HepG2 (cell line): ENCODE measurements around the gene SBNO2. TPM values are rescaled to one million over a fixed set of nuclear protein-coding genes. Genes with fewer than 3 reads are reported as not detected.

Source experiments
- GFI1 ChIP-seq: sonication (generic); formaldehyde crosslinking; IDR thresholded peaks from 2 replicates; pipeline ENCODE4 v1.5.0; 2020; ENCODE audit warnings: missing genetic modification reagents, mild to moderate bottlenecking, borderline replicate concordance
- HDAC2 ChIP-seq: sonication (generic); formaldehyde crosslinking; IDR thresholded peaks from 2 replicates; pipeline ENCODE4 v1.4.0; 2020; ENCODE audit warnings: missing genetic modification reagents
- THAP11 ChIP-seq: IDR thresholded peaks from 2 replicates; pipeline ENCODE4 v1.6.1; 2016; ENCODE audit warnings: missing biosample characterization, missing genetic modification reagents
- ZNF724P ChIP-seq: sonication (generic); formaldehyde crosslinking; IDR thresholded peaks from 2 replicates; pipeline ENCODE4 v1.8.0; 2022; ENCODE audit warnings: missing genetic modification reagents, borderline replicate concordance
- ZNF772 ChIP-seq: sonication (generic); formaldehyde crosslinking; IDR thresholded peaks from 2 replicates; pipeline ENCODE4 v1.5.0; 2020; ENCODE audit warnings: mild to moderate bottlenecking, missing genetic modification reagents
- ZNF792 ChIP-seq: IDR thresholded peaks from 2 replicates; pipeline ENCODE4 v1.6.1; 2016
- ZNF883 ChIP-seq: sonication (generic); formaldehyde crosslinking; IDR thresholded peaks from 2 replicates; pipeline ENCODE4 v1.5.1; 2020; ENCODE audit warnings: mild to moderate bottlenecking, missing genetic modification reagents; ENCODE audit errors: not compliant biosample characterization
- polyA plus RNA-seq, 8 experiments: library from polyadenylated mRNA; depleted of rRNA in 3 of 8; stranded (reverse) in 7 of 8; unstranded in 1 of 8; fragments of >200 nt; fragmentation: Illumina TruSeq in 4 of 8; extraction: Trizol in 4 of 8; gene quantifications; 2 replicates each; pipeline versions ENCODE4 v1.2.1 to v1.2.3, GENCODE V29; 2011 to 2016; ENCODE audit warnings: low read depth in 4 of 8, missing spikeins in 1 of 8, mixed read lengths in 1 of 8; ENCODE audit not compliant: insufficient read depth in 1 of 8
- total RNA-seq, 5 experiments: library from RNA; depleted of rRNA; stranded (reverse); fragments of >200 nt; fragmentation: Illumina TruSeq; extraction: Trizol; gene quantifications; 2 replicates each; pipeline ENCODE4 v1.2.3, GENCODE V29; 2016; ENCODE audit warnings: low read depth in 1 of 5
- TF ChIP-seq, protein P1 (sequence below), 2 experiments: fragments of 450-650 bp in 1 of 2; sonication (generic) in 1 of 2; formaldehyde crosslinking in 1 of 2; IDR thresholded peaks; 2 replicates each; pipeline versions ENCODE4 v1.6.1 to v1.8.0; 2016 to 2022; ENCODE audit warnings: antibody characterized with exemption in 1 of 2, mild to moderate bottlenecking in 1 of 2, missing genetic modification reagents in 1 of 2
- TF ChIP-seq, protein P2 (sequence below): IDR thresholded peaks from 2 replicates; pipeline ENCODE4 v1.4.0; 2020; ENCODE audit warnings: mild to moderate bottlenecking, missing genetic modification reagents
- TF ChIP-seq, protein P3 (sequence below): sonication (generic); formaldehyde crosslinking; IDR thresholded peaks from 2 replicates; pipeline ENCODE4 v1.4.0; 2020; ENCODE audit warnings: missing genetic modification reagents

The SBNO2 gene
- total and polyA plus RNA-seq, 2 of the 13 experiments (the other 11 are each of a cell fraction or from before 2014, with no cell fraction given), result 8.6 to 10.4 TPM

DNA sequence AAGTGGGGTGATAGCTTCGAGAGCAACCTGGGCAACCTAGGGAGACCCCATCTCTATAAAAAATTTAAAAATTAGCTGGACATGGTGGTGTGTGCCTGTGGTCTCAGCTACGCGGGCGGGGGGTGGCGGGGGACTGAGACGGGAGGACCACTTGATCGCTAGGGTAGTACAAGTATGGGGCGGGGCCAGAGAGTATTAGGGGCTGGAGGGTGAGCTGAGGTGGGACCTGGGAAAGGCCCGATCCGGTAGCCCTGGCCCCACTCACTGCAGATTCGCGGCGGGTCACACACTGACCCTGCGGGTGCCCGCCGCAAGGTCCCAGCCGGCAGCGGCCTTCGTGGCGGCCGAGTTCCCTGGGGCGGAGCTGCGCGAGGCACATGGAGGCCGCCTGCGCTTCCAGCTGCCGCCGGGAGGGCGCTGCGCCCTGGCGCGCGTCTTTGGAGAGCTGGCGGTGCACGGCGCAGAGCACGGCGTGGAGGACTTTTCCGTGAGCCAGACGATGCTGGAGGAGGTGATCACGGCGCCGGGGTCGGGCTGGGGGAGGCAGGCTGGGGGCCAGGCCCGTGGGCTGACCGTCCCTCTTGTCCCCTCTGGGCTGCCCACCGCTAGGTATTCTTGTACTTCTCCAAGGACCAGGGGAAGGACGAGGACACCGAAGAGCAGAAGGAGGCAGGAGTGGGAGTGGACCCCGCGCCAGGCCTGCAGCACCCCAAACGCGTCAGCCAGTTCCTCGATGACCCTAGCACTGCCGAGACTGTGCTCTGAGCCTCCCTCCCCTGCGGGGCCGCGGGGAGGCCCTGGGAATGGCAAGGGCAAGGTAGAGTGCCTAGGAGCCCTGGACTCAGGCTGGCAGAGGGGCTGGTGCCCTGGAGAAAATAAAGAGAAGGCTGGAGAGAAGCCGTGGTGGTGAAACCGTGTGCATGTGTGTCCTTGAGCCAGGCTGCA lies 109.1 kb downstream of the SBNO2 start (continued):
- TF ChIP-seq, protein P1, sequence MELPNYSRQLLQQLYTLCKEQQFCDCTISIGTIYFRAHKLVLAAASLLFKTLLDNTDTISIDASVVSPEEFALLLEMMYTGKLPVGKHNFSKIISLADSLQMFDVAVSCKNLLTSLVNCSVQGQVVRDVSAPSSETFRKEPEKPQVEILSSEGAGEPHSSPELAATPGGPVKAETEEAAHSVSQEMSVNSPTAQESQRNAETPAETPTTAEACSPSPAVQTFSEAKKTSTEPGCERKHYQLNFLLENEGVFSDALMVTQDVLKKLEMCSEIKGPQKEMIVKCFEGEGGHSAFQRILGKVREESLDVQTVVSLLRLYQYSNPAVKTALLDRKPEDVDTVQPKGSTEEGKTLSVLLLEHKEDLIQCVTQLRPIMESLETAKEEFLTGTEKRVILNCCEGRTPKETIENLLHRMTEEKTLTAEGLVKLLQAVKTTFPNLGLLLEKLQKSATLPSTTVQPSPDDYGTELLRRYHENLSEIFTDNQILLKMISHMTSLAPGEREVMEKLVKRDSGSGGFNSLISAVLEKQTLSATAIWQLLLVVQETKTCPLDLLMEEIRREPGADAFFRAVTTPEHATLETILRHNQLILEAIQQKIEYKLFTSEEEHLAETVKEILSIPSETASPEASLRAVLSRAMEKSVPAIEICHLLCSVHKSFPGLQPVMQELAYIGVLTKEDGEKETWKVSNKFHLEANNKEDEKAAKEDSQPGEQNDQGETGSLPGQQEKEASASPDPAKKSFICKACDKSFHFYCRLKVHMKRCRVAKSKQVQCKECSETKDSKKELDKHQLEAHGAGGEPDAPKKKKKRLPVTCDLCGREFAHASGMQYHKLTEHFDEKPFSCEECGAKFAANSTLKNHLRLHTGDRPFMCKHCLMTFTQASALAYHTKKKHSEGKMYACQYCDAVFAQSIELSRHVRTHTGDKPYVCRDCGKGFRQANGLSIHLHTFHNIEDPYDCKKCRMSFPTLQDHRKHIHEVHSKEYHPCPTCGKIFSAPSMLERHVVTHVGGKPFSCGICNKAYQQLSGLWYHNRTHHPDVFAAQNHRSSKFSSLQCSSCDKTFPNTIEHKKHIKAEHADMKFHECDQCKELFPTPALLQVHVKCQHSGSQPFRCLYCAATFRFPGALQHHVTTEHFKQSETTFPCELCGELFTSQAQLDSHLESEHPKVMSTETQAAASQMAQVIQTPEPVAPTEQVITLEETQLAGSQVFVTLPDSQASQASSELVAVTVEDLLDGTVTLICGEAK (IDR thresholded peaks at IDR 0.05), result no peak
- TF ChIP-seq, protein P1 (CRISPR knock-in tag; IDR thresholded peaks at IDR 0.05), result peak; percentile 56; the same call in 1 of the 2 replicates
- peak; percentile 40; the same call in 1 of the 2 replicates for TF ChIP-seq HDAC2 (CRISPR knock-in tag)
- no peak for TF ChIP-seq GFI1
- peak; percentile 63 for TF ChIP-seq ZNF883 (CRISPR knock-in tag)
- TF ChIP-seq ZNF792 (CRISPR knock-in tag), result no peak
- peak; percentile 28; the same call in 1 of the 2 replicates for TF ChIP-seq THAP11 (CRISPR knock-in tag)
- TF ChIP-seq, protein P2, sequence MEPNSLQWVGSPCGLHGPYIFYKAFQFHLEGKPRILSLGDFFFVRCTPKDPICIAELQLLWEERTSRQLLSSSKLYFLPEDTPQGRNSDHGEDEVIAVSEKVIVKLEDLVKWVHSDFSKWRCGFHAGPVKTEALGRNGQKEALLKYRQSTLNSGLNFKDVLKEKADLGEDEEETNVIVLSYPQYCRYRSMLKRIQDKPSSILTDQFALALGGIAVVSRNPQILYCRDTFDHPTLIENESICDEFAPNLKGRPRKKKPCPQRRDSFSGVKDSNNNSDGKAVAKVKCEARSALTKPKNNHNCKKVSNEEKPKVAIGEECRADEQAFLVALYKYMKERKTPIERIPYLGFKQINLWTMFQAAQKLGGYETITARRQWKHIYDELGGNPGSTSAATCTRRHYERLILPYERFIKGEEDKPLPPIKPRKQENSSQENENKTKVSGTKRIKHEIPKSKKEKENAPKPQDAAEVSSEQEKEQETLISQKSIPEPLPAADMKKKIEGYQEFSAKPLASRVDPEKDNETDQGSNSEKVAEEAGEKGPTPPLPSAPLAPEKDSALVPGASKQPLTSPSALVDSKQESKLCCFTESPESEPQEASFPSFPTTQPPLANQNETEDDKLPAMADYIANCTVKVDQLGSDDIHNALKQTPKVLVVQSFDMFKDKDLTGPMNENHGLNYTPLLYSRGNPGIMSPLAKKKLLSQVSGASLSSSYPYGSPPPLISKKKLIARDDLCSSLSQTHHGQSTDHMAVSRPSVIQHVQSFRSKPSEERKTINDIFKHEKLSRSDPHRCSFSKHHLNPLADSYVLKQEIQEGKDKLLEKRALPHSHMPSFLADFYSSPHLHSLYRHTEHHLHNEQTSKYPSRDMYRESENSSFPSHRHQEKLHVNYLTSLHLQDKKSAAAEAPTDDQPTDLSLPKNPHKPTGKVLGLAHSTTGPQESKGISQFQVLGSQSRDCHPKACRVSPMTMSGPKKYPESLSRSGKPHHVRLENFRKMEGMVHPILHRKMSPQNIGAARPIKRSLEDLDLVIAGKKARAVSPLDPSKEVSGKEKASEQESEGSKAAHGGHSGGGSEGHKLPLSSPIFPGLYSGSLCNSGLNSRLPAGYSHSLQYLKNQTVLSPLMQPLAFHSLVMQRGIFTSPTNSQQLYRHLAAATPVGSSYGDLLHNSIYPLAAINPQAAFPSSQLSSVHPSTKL (CRISPR knock-in tag), result peak; percentile 37; the same call in 1 of the 2 replicates
- TF ChIP-seq, protein P3, sequence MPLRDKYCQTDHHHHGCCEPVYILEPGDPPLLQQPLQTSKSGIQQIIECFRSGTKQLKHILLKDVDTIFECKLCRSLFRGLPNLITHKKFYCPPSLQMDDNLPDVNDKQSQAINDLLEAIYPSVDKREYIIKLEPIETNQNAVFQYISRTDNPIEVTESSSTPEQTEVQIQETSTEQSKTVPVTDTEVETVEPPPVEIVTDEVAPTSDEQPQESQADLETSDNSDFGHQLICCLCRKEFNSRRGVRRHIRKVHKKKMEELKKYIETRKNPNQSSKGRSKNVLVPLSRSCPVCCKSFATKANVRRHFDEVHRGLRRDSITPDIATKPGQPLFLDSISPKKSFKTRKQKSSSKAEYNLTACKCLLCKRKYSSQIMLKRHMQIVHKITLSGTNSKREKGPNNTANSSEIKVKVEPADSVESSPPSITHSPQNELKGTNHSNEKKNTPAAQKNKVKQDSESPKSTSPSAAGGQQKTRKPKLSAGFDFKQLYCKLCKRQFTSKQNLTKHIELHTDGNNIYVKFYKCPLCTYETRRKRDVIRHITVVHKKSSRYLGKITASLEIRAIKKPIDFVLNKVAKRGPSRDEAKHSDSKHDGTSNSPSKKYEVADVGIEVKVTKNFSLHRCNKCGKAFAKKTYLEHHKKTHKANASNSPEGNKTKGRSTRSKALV, result peak; percentile 100
- peak; percentile 38; the same call in 1 of the 2 replicates for TF ChIP-seq ZNF772 (CRISPR knock-in tag)
- 0 out of 2 replicates have a peak, but pooled peaks have one; percentile 63 for TF ChIP-seq ZNF724P (CRISPR knock-in tag)
